ENCODE results near the gene LYRM9.
"Not testable (repeated sequence)": the region's sequence is repeated elsewhere in the genome, so short reads cannot be mapped to it uniquely, and the experiment has no call there.

GRCh38 chr17:27840406-27840678 lies 52.8 kb downstream of the LYRM9 start:
- not testable (repeated sequence) for TF ChIP-seq POLR2A (IDR thresholded peaks at IDR 0.05; ENCODE audit: low read length); CTCF (IDR thresholded peaks at IDR 0.05); KDM1A (IDR thresholded peaks at IDR 0.05; ENCODE audit: low read depth); CHD2 (IDR thresholded peaks at IDR 0.05; ENCODE audit: low read length, partially characterized antibody); JUN (IDR thresholded peaks at IDR 0.05); EP300 (IDR thresholded peaks at IDR 0.05); EHMT2 (IDR thresholded peaks at IDR 0.05; ENCODE audit: low read depth); KDM5A (IDR thresholded peaks at IDR 0.05); ZNF302 (CRISPR knock-in tag; IDR thresholded peaks at IDR 0.05); ELK1 (IDR thresholded peaks at IDR 0.05; ENCODE audit: low read depth, low read length); NR3C1 (IDR thresholded peaks at IDR 0.05)
